ENCODE results near the gene PLOD3.

GRCh38 chr7:101189109-101189508 is 28.3 kb downstream of the PLOD3 start:
- no peak for TF ChIP-seq POLR2A (IDR thresholded peaks at IDR 0.05)
- TF ChIP-seq, protein P1, sequence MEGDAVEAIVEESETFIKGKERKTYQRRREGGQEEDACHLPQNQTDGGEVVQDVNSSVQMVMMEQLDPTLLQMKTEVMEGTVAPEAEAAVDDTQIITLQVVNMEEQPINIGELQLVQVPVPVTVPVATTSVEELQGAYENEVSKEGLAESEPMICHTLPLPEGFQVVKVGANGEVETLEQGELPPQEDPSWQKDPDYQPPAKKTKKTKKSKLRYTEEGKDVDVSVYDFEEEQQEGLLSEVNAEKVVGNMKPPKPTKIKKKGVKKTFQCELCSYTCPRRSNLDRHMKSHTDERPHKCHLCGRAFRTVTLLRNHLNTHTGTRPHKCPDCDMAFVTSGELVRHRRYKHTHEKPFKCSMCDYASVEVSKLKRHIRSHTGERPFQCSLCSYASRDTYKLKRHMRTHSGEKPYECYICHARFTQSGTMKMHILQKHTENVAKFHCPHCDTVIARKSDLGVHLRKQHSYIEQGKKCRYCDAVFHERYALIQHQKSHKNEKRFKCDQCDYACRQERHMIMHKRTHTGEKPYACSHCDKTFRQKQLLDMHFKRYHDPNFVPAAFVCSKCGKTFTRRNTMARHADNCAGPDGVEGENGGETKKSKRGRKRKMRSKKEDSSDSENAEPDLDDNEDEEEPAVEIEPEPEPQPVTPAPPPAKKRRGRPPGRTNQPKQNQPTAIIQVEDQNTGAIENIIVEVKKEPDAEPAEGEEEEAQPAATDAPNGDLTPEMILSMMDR (IDR thresholded peaks at IDR 0.05) = no peak
